Small intestine (tissue), 7 donors: Measurements from ENCODE around the gene FER. TPM values are rescaled to one million over a fixed set of nuclear protein-coding genes. Genes with fewer than 3 reads are reported as not detected.
"Not testable (repeated sequence)": the region's sequence is repeated elsewhere in the genome, so short reads cannot be mapped to it uniquely, and the experiment has no call there.

Experiments used
- DNase-seq, 2 donors: peaks; one replicate each; pipeline versions ENCODE4 v3.0.0 to v3.0.0-alpha.2; 2013
- FAIRE-seq: peaks from 2 replicates; lab custom pipeline; 2012; peaks lifted over from hg19 to GRCh38; lab: Jason Lieb, UNC
- H3K27ac ChIP-seq, 3 donors: one replicate each; pipeline ENCODE4 v1.5.1; 2013; ENCODE audit warnings: low read length in 2 of 3, mild to moderate bottlenecking in 2 of 3, control low read depth in 1 of 3, inconsistent platforms in 1 of 3, low read depth in 1 of 3, moderate library complexity in 1 of 3
- H3K27me3 ChIP-seq, 3 donors: one replicate each; pipeline ENCODE4 v1.6.1; 2013; ENCODE audit warnings: low read length in 3 of 3, inconsistent platforms in 1 of 3; ENCODE audit not compliant: control insufficient read depth in 3 of 3, insufficient read depth in 3 of 3
- H3K36me3 ChIP-seq, 3 donors: one replicate each; pipeline ENCODE4 v1.6.1; 2013; ENCODE audit warnings: low read length in 3 of 3, inconsistent platforms in 1 of 3, low read depth in 1 of 3, mild to moderate bottlenecking in 1 of 3, moderate library complexity in 1 of 3; ENCODE audit not compliant: control insufficient read depth in 3 of 3, insufficient read depth in 2 of 3
- H3K4me1 ChIP-seq, 3 donors: one replicate each; pipeline ENCODE4 v1.6.1; 2013; ENCODE audit warnings: low read length in 2 of 3, inconsistent platforms in 1 of 3, low read depth in 1 of 3, mild to moderate bottlenecking in 1 of 3, moderate library complexity in 1 of 3; ENCODE audit not compliant: control insufficient read depth in 3 of 3, insufficient read depth in 2 of 3
- H3K4me3 ChIP-seq, 3 donors: one replicate each; pipeline ENCODE4 v1.5.1; 2013; ENCODE audit warnings: low read length in 3 of 3, control low read depth in 1 of 3, inconsistent platforms in 1 of 3, low read depth in 1 of 3, mild to moderate bottlenecking in 1 of 3, moderate library complexity in 1 of 3
- H3K9me3 ChIP-seq, 2 donors: one replicate each; pipeline ENCODE4 v1.6.1; 2013; ENCODE audit warnings: low read depth in 1 of 2, low read length in 1 of 2; ENCODE audit not compliant: control insufficient read depth in 2 of 2, insufficient read depth in 1 of 2
- WGBS, 3 donors: extraction: QIAGEN DNeasy Blood & Tissue Kit; methylation state at CpG; one replicate each; pipeline ENCODE4 v1.1.7; 2013; 5-methylcytosine and 5-hydroxymethylcytosine counted together
- polyA plus RNA-seq, 4 donors: library from polyadenylated mRNA; stranded (reverse) in 3 of 4; unstranded in 1 of 4; fragments of 200-250 nt in 3 of 4; fragments of 120-200 nt in 1 of 4; gene quantifications; one replicate each; pipeline versions ENCODE4 v1.2.1 to v1.2.3, GENCODE V29; 2013
- donor health status: healthy with polysubstance abuse.
- donor health status: control.
- donor health status: control.
- donor health status: Bipolar disorder and iron deficiency.
- donor health status: healthy.

Gene FER
- polyA plus RNA-seq, 4 donors, result 1.1 to 5.0 (median 2.3) TPM

DNA sequence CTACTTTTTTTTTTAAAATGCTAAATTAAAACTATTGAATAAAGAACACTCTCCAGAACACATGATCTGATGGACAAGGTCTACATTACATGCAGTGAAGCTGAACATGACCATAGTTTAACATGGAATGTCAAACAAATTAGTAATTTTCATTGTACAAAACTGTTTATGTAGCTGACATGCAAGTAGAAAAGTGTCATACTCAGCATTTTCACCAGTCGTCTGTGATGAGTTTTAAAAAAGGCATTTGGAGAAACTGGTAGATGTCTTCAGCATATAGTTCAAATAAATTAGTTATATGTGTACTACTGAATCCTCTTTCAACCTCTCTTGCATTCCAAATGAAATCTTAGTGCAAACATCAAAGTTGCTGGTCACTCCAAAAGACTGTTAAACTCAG, 301.9 kb downstream of the FER start:
- FAIRE-seq (no peak), DNase-seq (no peak)
- H3K27ac ChIP-seq, result no peak overlapping the region
- peaks cover 0 to 2% (median 0%) of the 10 kb centered on the region in 3 donors for H3K36me3 ChIP-seq
- H3K9me3 ChIP-seq, result no peaks in the 10 kb centered on the region
- 77 to 97% (median 79%) methylated on average over 1 of the region's 1 CpG for WGBS, 3 donors
- no peaks in the 10 kb centered on the region for H3K27me3 ChIP-seq
- no peaks in the 10 kb centered on the region for H3K4me1 ChIP-seq
- H3K4me3 ChIP-seq, result no peak overlapping the region

- not testable (repeated sequence) for H3K27ac ChIP-seq, DNase-seq, H3K4me3 ChIP-seq, H3K27me3 ChIP-seq, FAIRE-seq, H3K4me1 ChIP-seq, H3K36me3 ChIP-seq, H3K9me3 ChIP-seq
- WGBS, 3 donors, result 72 to 85% (median 77%) methylated on average over 1 of the region's 1 CpG
These were observed 302.6 kb downstream of the FER start for GRCh38 chr5:109050321-109050720.

DNA sequence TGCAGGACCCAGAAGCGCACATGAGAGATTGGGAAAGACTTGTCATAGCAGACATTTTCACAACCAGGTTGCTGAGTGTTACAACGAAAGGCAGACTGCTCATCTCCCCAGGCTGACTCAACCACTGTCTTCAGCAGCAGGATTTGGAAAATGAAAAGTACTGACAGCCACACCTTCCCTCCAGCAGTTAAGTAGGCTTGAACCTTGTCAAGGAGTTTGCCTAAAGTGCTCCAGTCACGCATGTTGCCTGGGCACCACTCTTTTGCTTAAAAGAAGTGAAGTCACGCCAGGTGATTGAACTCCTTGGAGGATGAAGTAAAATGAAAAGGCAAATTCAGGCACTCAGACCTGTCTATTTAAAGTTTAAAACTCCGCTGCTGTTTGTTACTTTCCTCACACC, 304.5 kb downstream of the FER start:
- H3K27me3 ChIP-seq, H3K9me3 ChIP-seq, H3K36me3 ChIP-seq, FAIRE-seq, H3K27ac ChIP-seq, DNase-seq, H3K4me3 ChIP-seq, H3K4me1 ChIP-seq: not testable (repeated sequence)
- 94 to 95% (median 94%) methylated on average over 5 of the region's 5 CpGs for WGBS, 3 donors

- 58 to 90% (median 69%) methylated on average over 4 of the region's 4 CpGs for WGBS, 3 donors
These were observed 306.3 kb downstream of the FER start for GRCh38 chr5:109053995-109054417.

GRCh38 chr5:109060378-109061025, 312.8 kb downstream of the FER start:
- no peaks in the 10 kb centered on the region for H3K27me3 ChIP-seq
- no peaks in the 10 kb centered on the region for H3K4me1 ChIP-seq
- peaks cover 0 to under 1% of the 10 kb centered on the region in 2 donors for H3K9me3 ChIP-seq
- FAIRE-seq (no peak), DNase-seq (no peak)
- 76 to 89% (median 89%) methylated on average over 7 of the region's 7 CpGs for WGBS, 3 donors
- no peak overlapping the region for H3K27ac ChIP-seq
- H3K36me3 ChIP-seq, result no peaks in the 10 kb centered on the region
- no peak overlapping the region for H3K4me3 ChIP-seq

More at GRCh38 chr5:109053995-109054417, 306.3 kb downstream of the FER start:
- Histone ChIP-seq H3K4me3 (no peak overlapping the region), H3K27ac (no peak overlapping the region), H3K27me3 (no peaks in the 10 kb centered on the region), H3K9me3 (peaks cover 0 to 3% of the 10 kb centered on the region in 2 donors), H3K4me1 (no peaks in the 10 kb centered on the region), H3K36me3 (peaks cover 0 to 2% (median 0%) of the 10 kb centered on the region in 3 donors)
- DNase-seq (no peak), FAIRE-seq (no peak)

GRCh38 chr5:109062664-109063063, 315.0 kb downstream of the FER start:
- Histone ChIP-seq H3K9me3 (no peaks in the 10 kb centered on the region), H3K4me1 (no peaks in the 10 kb centered on the region), H3K27me3 (no peaks in the 10 kb centered on the region), H3K27ac (no peak overlapping the region), H3K4me3 (no peak overlapping the region), H3K36me3 (no peaks in the 10 kb centered on the region)
- DNase-seq (no peak), FAIRE-seq (peak; percentile 57)
- 65 to 85% (median 76%) methylated on average over 1 of the region's 1 CpG for WGBS, 3 donors

DNA sequence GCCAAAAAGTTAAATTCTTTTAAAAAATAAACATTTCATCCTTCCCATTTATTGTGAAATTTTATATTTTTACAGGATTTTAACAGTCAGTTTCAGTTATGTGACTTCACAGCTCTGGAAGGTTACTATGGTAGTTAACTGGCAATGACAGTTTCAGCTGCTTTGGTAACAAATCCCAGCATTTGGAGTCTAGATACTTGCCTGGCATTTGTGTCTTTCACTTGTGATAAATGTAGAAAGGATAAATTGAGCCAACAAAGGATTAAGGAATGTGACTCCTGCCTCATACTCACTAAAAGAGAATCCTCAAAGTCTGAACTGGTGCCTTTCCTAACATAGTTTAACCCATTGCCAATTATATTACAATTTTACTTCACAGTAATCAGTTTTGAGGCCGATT, 315.5 kb downstream of the FER start:
- DNase-seq, result no peak
- WGBS, 3 donors, result 88 to 94% (median 93%) methylated on average over 1 of the region's 1 CpG
- Histone ChIP-seq H3K36me3 (no peaks in the 10 kb centered on the region), H3K27me3 (no peaks in the 10 kb centered on the region), H3K27ac (no peak overlapping the region), H3K9me3 (no peaks in the 10 kb centered on the region), H3K4me3 (no peak overlapping the region), H3K4me1 (no peaks in the 10 kb centered on the region)
- no peak for FAIRE-seq

GRCh38 chr5:109076741-109077140, 329.0 kb downstream of the FER start:
- Histone ChIP-seq H3K27ac (no peak overlapping the region), H3K4me1 (peaks cover 0 to 2% (median 0%) of the 10 kb centered on the region in 3 donors), H3K27me3 (no peaks in the 10 kb centered on the region), H3K36me3 (no peaks in the 10 kb centered on the region), H3K4me3 (no peak overlapping the region), H3K9me3 (no peaks in the 10 kb centered on the region)
- WGBS, 3 donors, result 96 to 99% (median 96%) methylated on average over 2 of the region's 2 CpGs
- DNase-seq (no peak), FAIRE-seq (no peak)

- DNase-seq, result peak in 1 of 2 donors; percentile 18
- FAIRE-seq, result no peak
- Histone ChIP-seq H3K36me3 (no peaks in the 10 kb centered on the region), H3K9me3 (no peaks in the 10 kb centered on the region), H3K27ac (no peak overlapping the region), H3K4me3 (no peak overlapping the region), H3K4me1 (peaks cover 0 to 2% (median 0%) of the 10 kb centered on the region in 3 donors), H3K27me3 (no peaks in the 10 kb centered on the region)
These were observed 330.8 kb downstream of the FER start for GRCh38 chr5:109078448-109078847.
